Measurements from ENCODE around the gene KMT2D.

The KMT2D gene

DNA sequence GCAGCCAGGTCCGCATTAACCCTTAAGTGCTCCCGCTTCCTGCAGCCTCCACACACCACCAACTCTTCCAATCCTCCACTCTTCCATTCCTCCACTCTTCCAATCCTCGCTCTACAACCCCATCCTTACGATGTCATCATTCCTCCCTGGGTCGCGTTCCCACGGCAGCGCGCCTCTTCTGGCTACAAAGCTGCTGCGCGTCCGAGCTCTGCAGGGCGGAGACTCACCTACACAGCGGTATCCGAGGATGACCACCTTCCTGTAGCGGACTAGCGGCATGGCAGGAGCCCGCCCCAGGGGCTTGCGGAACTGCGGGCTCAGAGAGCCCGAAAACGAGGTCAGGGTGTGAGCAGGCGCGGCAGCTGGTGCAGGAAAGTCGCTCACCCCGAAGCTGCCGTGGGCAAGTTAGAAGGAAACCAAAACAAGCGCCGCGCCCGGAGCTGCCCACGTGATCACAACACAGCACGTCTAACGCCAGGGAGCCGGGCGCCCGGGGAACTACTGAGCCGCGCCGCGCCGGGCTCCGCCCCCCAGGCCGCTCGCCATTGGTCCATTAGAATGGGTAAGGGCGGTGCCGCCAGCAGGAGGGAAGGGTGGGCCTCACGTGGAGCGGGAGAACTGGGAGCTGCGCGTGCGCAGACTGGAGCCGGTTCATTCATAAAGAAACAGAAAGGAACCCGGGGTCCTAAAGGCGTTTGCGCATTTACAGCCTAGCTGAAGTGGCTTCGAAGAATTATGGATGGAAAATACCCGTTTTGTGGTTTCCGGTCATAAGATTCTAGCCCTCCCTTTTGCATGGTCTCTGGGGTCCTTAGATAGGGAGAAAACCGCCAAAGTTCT, 9.1 kb upstream of the KMT2D start, which contains the start of gene RHEBL1:
TSS of gene RHEBL1 (minus strand) at position 473 of the 840 bp plus-strand sequence. CDS start at position 279, 194 bp downstream.
- Histone ChIP-seq H3K4me3 (ENCODE audit: low read depth, low read length, poor library complexity, severe bottlenecking) (peak within 1 kb of the TSS; percentile 71), H3K36me3 (ENCODE audit: insufficient read depth, low read length) (no peaks in the 10 kb centered on the region), H3K79me2 (ENCODE audit: insufficient read depth, low read length) (no peaks in the 10 kb centered on the region), H3K9me3 (ENCODE audit: low read length) (no peaks in the 10 kb centered on the region), H3K9ac (ENCODE audit: low read length) (peak within 1 kb of the TSS; percentile 54), H3F3A (ENCODE audit: insufficient read depth, low read length) (no peaks in the 10 kb centered on the region), H4K20me1 (ENCODE audit: insufficient read depth, low read length) (no peaks in the 10 kb centered on the region), H3K27ac (ENCODE audit: low read depth, low read length, poor library complexity, severe bottlenecking) (no peak within 1 kb of the TSS), H3K4me2 (ENCODE audit: low read length) (peak within 1 kb of the TSS; percentile 75), H3K9me2 (ENCODE audit: low read depth, low read length) (no peaks in the 10 kb centered on the region), H2AFZ (ENCODE audit: low read length) (0 out of 2 replicates have a peak within 1 kb of the TSS, but pooled peaks have one; percentile 22), H3K27me3 (ENCODE audit: insufficient read depth, low read length) (no peaks in the 10 kb centered on the region), H3K4me1 (ENCODE audit: insufficient read depth, low read length, severe bottlenecking) (peaks cover 11% of the 10 kb centered on the region)
- TF ChIP-seq EZH2 (IDR thresholded peaks at IDR 0.05; ENCODE audit: borderline replicate concordance, low read length): no peak
- TF ChIP-seq, protein P1, sequence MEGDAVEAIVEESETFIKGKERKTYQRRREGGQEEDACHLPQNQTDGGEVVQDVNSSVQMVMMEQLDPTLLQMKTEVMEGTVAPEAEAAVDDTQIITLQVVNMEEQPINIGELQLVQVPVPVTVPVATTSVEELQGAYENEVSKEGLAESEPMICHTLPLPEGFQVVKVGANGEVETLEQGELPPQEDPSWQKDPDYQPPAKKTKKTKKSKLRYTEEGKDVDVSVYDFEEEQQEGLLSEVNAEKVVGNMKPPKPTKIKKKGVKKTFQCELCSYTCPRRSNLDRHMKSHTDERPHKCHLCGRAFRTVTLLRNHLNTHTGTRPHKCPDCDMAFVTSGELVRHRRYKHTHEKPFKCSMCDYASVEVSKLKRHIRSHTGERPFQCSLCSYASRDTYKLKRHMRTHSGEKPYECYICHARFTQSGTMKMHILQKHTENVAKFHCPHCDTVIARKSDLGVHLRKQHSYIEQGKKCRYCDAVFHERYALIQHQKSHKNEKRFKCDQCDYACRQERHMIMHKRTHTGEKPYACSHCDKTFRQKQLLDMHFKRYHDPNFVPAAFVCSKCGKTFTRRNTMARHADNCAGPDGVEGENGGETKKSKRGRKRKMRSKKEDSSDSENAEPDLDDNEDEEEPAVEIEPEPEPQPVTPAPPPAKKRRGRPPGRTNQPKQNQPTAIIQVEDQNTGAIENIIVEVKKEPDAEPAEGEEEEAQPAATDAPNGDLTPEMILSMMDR (IDR thresholded peaks at IDR 0.05; ENCODE audit: low read length): peak; percentile 29; the same call in 1 of the 2 replicates

DNA sequence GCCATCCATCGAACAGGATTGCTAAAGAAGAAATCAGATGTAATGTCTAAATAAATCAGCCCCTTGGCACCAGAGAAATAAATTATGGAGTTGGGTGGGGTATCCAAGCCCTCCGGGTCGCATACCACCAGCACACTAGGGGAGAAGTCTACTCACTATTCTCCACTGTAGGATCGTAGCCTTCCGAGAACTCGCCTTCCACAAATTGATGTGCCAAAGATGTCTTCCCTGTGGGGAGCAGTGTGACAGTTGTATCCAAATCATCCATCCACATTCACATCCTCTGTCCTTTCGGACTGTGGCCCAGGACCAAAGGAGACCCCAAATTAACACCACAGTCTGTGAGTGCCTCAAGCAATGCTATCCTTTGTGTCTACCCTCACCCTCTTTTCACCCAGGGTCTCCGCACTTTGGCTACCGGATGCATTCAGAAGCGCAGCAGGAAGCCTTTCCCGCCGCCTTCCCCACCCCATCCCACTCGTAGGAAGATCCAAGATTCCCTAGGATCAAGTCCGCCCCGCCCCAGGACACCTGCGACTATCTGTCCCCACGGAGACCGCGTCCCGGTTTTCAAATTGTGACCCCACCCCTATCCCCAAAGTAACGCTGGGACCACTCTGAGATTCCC, 8.4 kb upstream of the KMT2D start:
- H3K4me2 ChIP-seq (ENCODE audit: low read length): peak overlapping the region; percentile 75
- H3K4me3 ChIP-seq (ENCODE audit: low read depth, low read length, poor library complexity, severe bottlenecking): peak overlapping the region; percentile 71
- no peaks in the 10 kb centered on the region for H3K9me3 ChIP-seq (ENCODE audit: low read length)
- no peaks in the 10 kb centered on the region for H4K20me1 ChIP-seq (ENCODE audit: insufficient read depth, low read length)
- H3K27ac ChIP-seq (ENCODE audit: low read depth, low read length, poor library complexity, severe bottlenecking): no peak overlapping the region
- no peak overlapping the region for H2AFZ ChIP-seq (ENCODE audit: low read length)
- H3K4me1 ChIP-seq (ENCODE audit: insufficient read depth, low read length, severe bottlenecking): peaks cover 11% of the 10 kb centered on the region
- peak overlapping the region; percentile 54 for H3K9ac ChIP-seq (ENCODE audit: low read length)
- TF ChIP-seq, protein P1 (IDR thresholded peaks at IDR 0.05; ENCODE audit: low read length): no peak
- H3K27me3 ChIP-seq (ENCODE audit: insufficient read depth, low read length): no peaks in the 10 kb centered on the region
- no peaks in the 10 kb centered on the region for H3K9me2 ChIP-seq (ENCODE audit: low read depth, low read length)
- no peaks in the 10 kb centered on the region for H3F3A ChIP-seq (ENCODE audit: insufficient read depth, low read length)
- H3K36me3 ChIP-seq (ENCODE audit: insufficient read depth, low read length): no peaks in the 10 kb centered on the region
- no peaks in the 10 kb centered on the region for H3K79me2 ChIP-seq (ENCODE audit: insufficient read depth, low read length)

GRCh38 chr12:49066120-49066519, 5.5 kb upstream of the KMT2D start:
- H3F3A ChIP-seq (ENCODE audit: insufficient read depth, low read length): no peaks in the 10 kb centered on the region
- H3K9me3 ChIP-seq (ENCODE audit: low read length): no peaks in the 10 kb centered on the region
- no peak overlapping the region for H2AFZ ChIP-seq (ENCODE audit: low read length)
- H3K4me3 ChIP-seq (ENCODE audit: low read depth, low read length, poor library complexity, severe bottlenecking): no peak overlapping the region
- no peak overlapping the region for H3K27ac ChIP-seq (ENCODE audit: low read depth, low read length, poor library complexity, severe bottlenecking)
- no peak overlapping the region for H3K4me2 ChIP-seq (ENCODE audit: low read length)
- H4K20me1 ChIP-seq (ENCODE audit: insufficient read depth, low read length): no peaks in the 10 kb centered on the region
- TF ChIP-seq EZH2 (IDR thresholded peaks at IDR 0.05; ENCODE audit: borderline replicate concordance, low read length): no peak
- TF ChIP-seq, protein P1 (IDR thresholded peaks at IDR 0.05; ENCODE audit: low read length): no peak
- H3K27me3 ChIP-seq (ENCODE audit: insufficient read depth, low read length): no peaks in the 10 kb centered on the region
- no peaks in the 10 kb centered on the region for H3K79me2 ChIP-seq (ENCODE audit: insufficient read depth, low read length)
- H3K36me3 ChIP-seq (ENCODE audit: insufficient read depth, low read length): no peaks in the 10 kb centered on the region
- peaks cover 26% of the 10 kb centered on the region for H3K4me1 ChIP-seq (ENCODE audit: insufficient read depth, low read length, severe bottlenecking)
- H3K9me2 ChIP-seq (ENCODE audit: low read depth, low read length): no peaks in the 10 kb centered on the region
- H3K9ac ChIP-seq (ENCODE audit: low read length): no peak overlapping the region
